Esophagus squamous epithelium (tissue), 5 donors: Measurements from ENCODE around the gene SLC6A17. TPM values are rescaled to one million over a fixed set of nuclear protein-coding genes. Genes with fewer than 3 reads are reported as not detected.
A peak's percentile ranks its signal among the peaks of the same experiment; 100 is the strongest.

Source experiments
- DNase-seq: peaks from one replicate; lab custom pipeline; 2025; lab: John Stamatoyannopoulos, UW
- H3K27ac ChIP-seq, 4 donors: fragments of 200-600 bp; sonication (generic); one replicate each; pipeline ENCODE4 v1.5.1; 2016 to 2019; ENCODE audit warnings: mild to moderate bottlenecking in 1 of 4
- H3K27me3 ChIP-seq, 4 donors: fragments of 200-600 bp; sonication (generic); 1 replicate in 3 of 4; 2 replicates in 1 of 4; pipeline versions ENCODE4 v1.5.1 to v1.6.0; 2017 to 2021; ENCODE audit warnings: antibody characterized with exemption in 1 of 4
- H3K36me3 ChIP-seq, 3 donors: fragments of 200-600 bp; sonication (generic); one replicate each; pipeline ENCODE4 v1.5.1; 2016 to 2019
- H3K4me1 ChIP-seq, 3 donors: fragments of 200-600 bp; sonication (generic); one replicate each; pipeline ENCODE4 v1.5.1; 2017 to 2019
- H3K4me3 ChIP-seq, 4 donors: fragments of 200-600 bp; sonication (generic); 1 replicate in 3 of 4; 2 replicates in 1 of 4; pipeline ENCODE4 v1.5.1; 2016 to 2019; ENCODE audit warnings: mild to moderate bottlenecking in 2 of 4, moderate library complexity in 1 of 4
- H3K9me3 ChIP-seq, 3 donors: fragments of 200-600 bp; sonication (generic); one replicate each; pipeline ENCODE4 v1.5.1; 2016 to 2019
- POLR2A ChIP-seq, 4 donors: fragments of 450-650 bp; IDR thresholded peaks; one replicate each; pipeline ENCODE4 v1.6.1; 2017; ENCODE audit warnings: antibody characterized with exemption in 4 of 4, mild to moderate bottlenecking in 4 of 4, moderate library complexity in 3 of 4
- WGBS, 2 donors: methylation state at CpG; one replicate each; pipeline ENCODE4 v1.1.5; 2018; 5-methylcytosine and 5-hydroxymethylcytosine counted together
- intact Hi-C: fragments of 100-400 bp; cut with DNase I; formaldehyde crosslinking; loops from one replicate; pipeline ENCODE4 v1.15.0; 2022
- total RNA-seq, 4 donors: library from RNA; depleted of rRNA; stranded (reverse); fragments of >200 nt; gene quantifications; one replicate each; pipeline ENCODE4 v1.1.0, GENCODE V29; 2016
- TF ChIP-seq, protein P1 (sequence below), 6 experiments: fragments of 450-650 bp in 4 of 6; fragments of 200-600 bp in 2 of 6; sonication (generic) in 2 of 6; IDR thresholded peaks; one replicate each; pipeline ENCODE4 v1.5.1; 2016 to 2019; ENCODE audit warnings: antibody characterized with exemption in 6 of 6, mild to moderate bottlenecking in 4 of 6, moderate library complexity in 4 of 6
- donor health status: DM: yes; HTN: yes; CAD: no.

The SLC6A17 gene
- total RNA-seq, 4 donors from 2014 or later: 0.11 to 0.29 (median 0.23) TPM

DNA sequence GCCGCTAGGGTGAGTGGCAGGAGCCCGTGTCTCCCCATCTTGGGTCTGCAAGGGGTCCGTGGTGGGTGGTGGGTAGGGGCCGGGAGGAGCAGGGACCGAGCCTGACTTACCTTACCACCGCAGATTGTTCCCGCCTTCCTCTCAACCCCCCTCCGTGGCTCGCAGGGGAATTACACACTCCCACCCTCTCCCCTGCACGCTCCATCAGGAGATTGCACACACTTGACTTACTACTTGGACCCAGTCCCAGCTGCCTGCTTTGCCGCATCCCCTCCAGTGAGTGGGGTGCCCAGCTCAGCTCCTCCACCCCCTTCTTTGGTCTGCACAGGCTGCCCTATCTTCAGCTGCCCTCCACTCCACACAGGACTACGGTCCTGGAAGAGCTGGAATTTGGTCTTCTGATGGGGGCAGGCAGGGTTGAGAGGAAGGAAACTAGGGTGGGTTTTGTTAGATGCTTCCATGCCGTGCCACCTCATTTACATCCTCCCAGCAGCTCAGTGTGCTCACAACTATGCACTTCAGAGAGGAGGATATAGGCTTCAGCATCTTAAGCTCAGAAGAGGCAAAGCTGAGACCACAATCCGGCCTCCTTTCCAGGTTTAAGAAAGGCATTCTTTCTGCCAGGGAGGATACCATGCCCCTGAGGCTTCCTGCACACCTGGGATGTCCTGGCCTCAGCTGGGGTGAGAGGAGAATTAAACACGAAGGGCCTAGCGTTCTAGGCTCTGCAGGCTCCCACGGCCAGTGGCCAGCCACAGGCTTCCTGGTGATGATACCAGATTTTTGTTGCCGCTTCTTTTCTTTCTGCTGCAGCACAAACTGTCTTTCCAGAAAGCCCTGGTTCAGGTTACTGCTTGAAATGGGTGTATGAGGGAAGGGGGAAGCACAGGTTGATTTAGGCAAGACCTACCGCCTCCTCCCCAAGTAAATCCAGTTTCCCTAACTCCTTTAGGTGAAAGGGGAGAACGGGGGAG lies 62.2 kb downstream of the SLC6A17 start:
- peaks cover 34 to 72% (median 41%) of the 10 kb centered on the region in 3 donors for H3K4me1 ChIP-seq
- H3K27me3 ChIP-seq: peaks cover 0 to 16% (median 0%) of the 10 kb centered on the region in 4 donors
- no peak for DNase-seq
- TF ChIP-seq POLR2A (IDR thresholded peaks at IDR 0.05): no peak
- TF ChIP-seq, protein P1, sequence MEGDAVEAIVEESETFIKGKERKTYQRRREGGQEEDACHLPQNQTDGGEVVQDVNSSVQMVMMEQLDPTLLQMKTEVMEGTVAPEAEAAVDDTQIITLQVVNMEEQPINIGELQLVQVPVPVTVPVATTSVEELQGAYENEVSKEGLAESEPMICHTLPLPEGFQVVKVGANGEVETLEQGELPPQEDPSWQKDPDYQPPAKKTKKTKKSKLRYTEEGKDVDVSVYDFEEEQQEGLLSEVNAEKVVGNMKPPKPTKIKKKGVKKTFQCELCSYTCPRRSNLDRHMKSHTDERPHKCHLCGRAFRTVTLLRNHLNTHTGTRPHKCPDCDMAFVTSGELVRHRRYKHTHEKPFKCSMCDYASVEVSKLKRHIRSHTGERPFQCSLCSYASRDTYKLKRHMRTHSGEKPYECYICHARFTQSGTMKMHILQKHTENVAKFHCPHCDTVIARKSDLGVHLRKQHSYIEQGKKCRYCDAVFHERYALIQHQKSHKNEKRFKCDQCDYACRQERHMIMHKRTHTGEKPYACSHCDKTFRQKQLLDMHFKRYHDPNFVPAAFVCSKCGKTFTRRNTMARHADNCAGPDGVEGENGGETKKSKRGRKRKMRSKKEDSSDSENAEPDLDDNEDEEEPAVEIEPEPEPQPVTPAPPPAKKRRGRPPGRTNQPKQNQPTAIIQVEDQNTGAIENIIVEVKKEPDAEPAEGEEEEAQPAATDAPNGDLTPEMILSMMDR (IDR thresholded peaks at IDR 0.05): no peak
- H3K4me3 ChIP-seq: peak overlapping the region; percentile 59 to 93 (median 81)
- peak overlapping the region in 2 of 4 donors; percentile 33 to 95 for H3K27ac ChIP-seq
- peaks cover 0 to 14% (median 0%) of the 10 kb centered on the region in 3 donors for H3K36me3 ChIP-seq
- 30 to 51% methylated on average over 7 to 16 of the region's 20 CpGs for WGBS, 2 donors
- no peaks in the 10 kb centered on the region for H3K9me3 ChIP-seq
- intact Hi-C loops: no loop called here

DNA sequence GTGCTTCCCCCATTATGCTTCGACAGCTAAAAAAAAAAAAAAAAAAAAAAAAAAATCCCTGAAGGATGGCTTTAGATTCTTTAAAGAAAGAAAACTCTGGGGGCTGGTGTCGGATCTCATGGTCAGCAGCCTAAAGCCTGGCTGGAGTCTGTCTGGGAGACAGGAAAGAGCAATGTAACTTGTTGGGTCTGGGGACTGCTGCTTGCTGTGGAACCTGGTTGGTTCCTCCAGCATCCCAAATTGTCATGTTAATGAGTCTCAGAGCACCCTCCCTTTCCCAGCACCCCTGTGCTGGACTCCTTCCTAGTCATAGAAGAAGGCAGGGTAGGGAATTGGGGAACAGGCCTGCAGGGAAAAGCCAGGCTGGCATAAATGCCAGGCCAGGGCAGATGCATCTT lies 62.8 kb downstream of the SLC6A17 start:
- 41 to 54% methylated on average over 2 of the region's 2 CpGs for WGBS, 2 donors
- peak overlapping the region in 1 of 4 donors; percentile 22 for H3K4me3 ChIP-seq

DNA sequence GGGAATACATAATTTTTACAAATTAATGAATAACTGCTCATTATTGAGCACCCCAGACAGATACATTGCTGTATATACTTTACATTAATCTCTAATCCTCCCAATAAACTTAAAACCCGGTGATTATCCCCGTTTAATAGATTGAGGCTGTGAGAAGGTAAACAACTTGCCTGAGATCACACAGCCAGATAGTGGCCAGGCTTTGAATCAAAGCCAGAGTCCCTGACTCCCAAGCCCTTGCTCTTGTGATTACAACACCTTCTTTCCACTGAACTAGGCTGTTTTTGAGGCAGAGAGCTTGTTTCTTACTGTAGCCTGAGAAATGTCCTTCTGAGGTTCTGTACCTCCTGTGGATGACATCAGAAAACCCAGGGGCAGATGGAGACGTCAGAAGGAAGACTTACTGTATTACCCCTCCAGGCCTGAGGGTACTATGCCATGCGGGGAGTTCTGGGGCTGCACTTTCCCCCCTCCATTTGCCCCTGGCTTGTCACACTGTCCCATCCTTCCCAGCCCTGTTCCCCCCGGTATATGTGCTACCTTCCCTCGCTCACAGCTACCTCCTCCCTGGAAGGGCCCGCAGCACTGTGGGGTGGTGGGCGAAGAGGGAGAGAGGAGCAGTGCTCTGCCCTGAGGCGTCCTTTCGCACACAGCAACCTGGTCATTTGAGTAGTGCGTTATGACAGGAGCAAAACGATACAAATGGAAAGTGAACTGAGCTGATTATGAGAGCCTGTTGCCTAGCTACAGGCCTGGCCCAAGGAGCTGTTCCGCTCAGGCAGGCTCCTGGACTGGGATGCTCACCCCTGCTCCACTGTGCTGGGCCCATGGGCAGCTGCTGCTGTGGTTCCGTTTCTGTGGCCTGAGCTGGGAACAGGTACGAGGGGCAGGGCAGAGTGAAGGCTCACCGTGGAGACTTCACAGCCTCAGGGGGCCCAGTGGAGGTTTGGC lies 64.4 kb downstream of the SLC6A17 start:
- Histone ChIP-seq H3K27ac (peak overlapping the region in 1 of 4 donors; percentile 38), H3K9me3 (no peaks in the 10 kb centered on the region), H3K36me3 (peaks cover 0 to 37% (median 0%) of the 10 kb centered on the region in 3 donors), H3K4me1 (peaks cover 27 to 62% (median 36%) of the 10 kb centered on the region in 3 donors), H3K27me3 (peaks cover 0 to 16% (median 0%) of the 10 kb centered on the region in 4 donors), H3K4me3 (no peak overlapping the region)
- WGBS, 2 donors: 59 to 79% methylated on average over 11 to 15 of the region's 16 CpGs
- DNase-seq: no peak
- intact Hi-C loops: no loop called here
- no peak for TF ChIP-seq POLR2A (IDR thresholded peaks at IDR 0.05)
- TF ChIP-seq, protein P1 (IDR thresholded peaks at IDR 0.05): no peak

More for the DNA sequence above, 62.8 kb downstream of the SLC6A17 start:
- Histone ChIP-seq H3K4me1 (peaks cover 34 to 72% (median 41%) of the 10 kb centered on the region in 3 donors), H3K27ac (peak overlapping the region in 1 of 4 donors; percentile 21), H3K27me3 (peaks cover 0 to 16% (median 0%) of the 10 kb centered on the region in 4 donors), H3K9me3 (no peaks in the 10 kb centered on the region), H3K36me3 (peaks cover 0 to 21% (median 0%) of the 10 kb centered on the region in 3 donors)
- no peak for DNase-seq
- TF ChIP-seq, protein P1 (IDR thresholded peaks at IDR 0.05): no peak
- no peak for TF ChIP-seq POLR2A (IDR thresholded peaks at IDR 0.05)
- intact Hi-C loops: no loop called here

DNA sequence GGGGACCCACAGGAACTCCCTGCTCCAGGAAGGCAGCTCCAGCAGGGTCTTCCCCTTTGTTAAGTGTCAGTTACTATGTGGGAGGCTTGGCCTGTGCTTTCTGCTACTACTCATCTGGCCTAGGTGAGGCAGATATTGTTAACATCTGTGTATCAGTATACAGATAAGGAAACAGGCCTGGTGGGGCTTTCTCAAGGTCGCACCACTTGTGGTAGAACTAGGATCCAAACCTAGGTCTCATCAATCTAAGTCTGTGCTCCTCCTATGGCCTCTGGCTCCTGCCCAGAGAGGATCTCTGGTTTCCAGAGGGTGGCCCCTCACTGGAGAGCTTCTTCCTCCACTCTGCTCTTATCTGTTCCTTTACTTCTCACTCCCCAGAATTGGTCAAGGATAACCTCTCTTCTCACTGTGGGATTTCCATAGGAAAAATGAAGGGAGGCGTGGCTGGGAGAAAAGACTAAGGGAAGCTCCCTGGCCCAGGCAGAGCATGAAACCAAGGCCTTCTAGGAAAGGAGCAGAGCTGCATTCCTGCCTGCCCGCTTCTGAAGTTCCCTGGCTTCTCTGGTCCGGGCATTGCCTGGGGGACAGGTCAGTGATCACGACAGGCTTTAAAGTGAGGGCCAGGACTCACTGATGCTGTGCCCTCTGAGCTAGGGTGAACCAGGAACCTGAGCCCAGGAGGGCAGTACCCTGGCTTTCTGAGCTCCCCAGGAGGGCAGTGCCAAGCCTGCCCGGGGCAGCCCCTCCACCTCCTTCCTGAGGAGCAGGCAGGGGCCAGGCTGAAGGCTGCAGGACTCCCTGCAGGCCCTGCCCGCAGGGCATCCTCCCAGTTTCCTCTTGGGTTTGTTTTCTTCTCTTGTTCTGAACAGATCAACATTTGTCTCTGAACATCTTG lies 65.6 kb downstream of the SLC6A17 start:
- H3K27me3 ChIP-seq: peaks cover 0 to 12% (median 0%) of the 10 kb centered on the region in 4 donors
- no peak overlapping the region for H3K4me3 ChIP-seq
- H3K36me3 ChIP-seq: peaks cover 0 to 39% (median 0%) of the 10 kb centered on the region in 3 donors
- TF ChIP-seq POLR2A (IDR thresholded peaks at IDR 0.05): no peak
- TF ChIP-seq, protein P1 (IDR thresholded peaks at IDR 0.05): no peak
- WGBS, 2 donors: 58 to 86% methylated on average over 2 to 3 of the region's 7 CpGs
- intact Hi-C loops: no loop called here
- H3K4me1 ChIP-seq: peaks cover 21 to 53% (median 36%) of the 10 kb centered on the region in 3 donors
- DNase-seq: no peak
- H3K9me3 ChIP-seq: no peaks in the 10 kb centered on the region
- no peak overlapping the region for H3K27ac ChIP-seq
